Measurements from ENCODE around the gene CHID1.
A peak's percentile ranks its signal among the peaks of the same experiment; 100 is the strongest.

GRCh38 chr11:925496-926301 lies 15.1 kb upstream of the CHID1 start, which contains the start of gene AP2A2:
- TF ChIP-seq CTCF (IDR thresholded peaks at IDR 0.05), result peak; percentile 32 to 99 (median 82)
- TF ChIP-seq POLR2A (IDR thresholded peaks at IDR 0.05), result peak; percentile 54 to 73 (median 59)

Measured in body of pancreas (tissue), 4 donors.